AG09319 (cell line): Measurements from ENCODE around the gene ZNF839.

ENCODE experiments used
- DNase-seq: peaks from one replicate; pipeline ENCODE4 v3.0.0-alpha.2; 2010; ENCODE audit warnings: low read depth; ENCODE audit errors: extremely low read depth
- CTCF ChIP-seq: IDR thresholded peaks from 2 replicates; pipeline ENCODE4 v1.5.1; 2011; ENCODE audit warnings: low read depth, mild to moderate bottlenecking, inconsistent platforms, low read length, moderate library complexity

ZNF839 gene

GRCh38 chr14:102333795-102334705 lies 14.5 kb downstream of the ZNF839 start:
- DNase-seq: no peak
- no peak for TF ChIP-seq CTCF

- DNase-seq: no peak
- TF ChIP-seq CTCF: no peak
Observed at GRCh38 chr14:102335163-102335562, 15.6 kb downstream of the ZNF839 start.

GRCh38 chr14:102338724-102339123 lies 19.2 kb downstream of the ZNF839 start:
- DNase-seq: no peak

GRCh38 chr14:102341566-102341965 lies 22.0 kb downstream of the ZNF839 start:
- DNase-seq: no peak
- TF ChIP-seq CTCF: no peak

More at GRCh38 chr14:102338724-102339123, 19.2 kb downstream of the ZNF839 start:
- TF ChIP-seq CTCF: no peak

GRCh38 chr14:102342238-102342637 lies 22.7 kb downstream of the ZNF839 start:
- no peak for DNase-seq
- no peak for TF ChIP-seq CTCF

GRCh38 chr14:102344084-102344483 lies 24.5 kb downstream of the ZNF839 start:
- no peak for TF ChIP-seq CTCF
- DNase-seq: no peak

- no peak for TF ChIP-seq CTCF
- no peak for DNase-seq
Observed at GRCh38 chr14:102344485-102344884, 24.9 kb downstream of the ZNF839 start.
